Gastrocnemius medialis (tissue), 4 donors: Measurements from ENCODE around the gene THG1L.

Experiments
- CTCF ChIP-seq, 5 experiments: fragments of 450-650 bp in 3 of 5; fragments of 200-600 bp in 2 of 5; sonication (generic) in 2 of 5; IDR thresholded peaks in 4 of 5; conservative IDR thresholded peaks in 1 of 5; 1 replicate in 4 of 5; 2 replicates in 1 of 5; pipeline ENCODE4 v1.5.1; 2016 to 2019; ENCODE audit warnings: antibody characterized with exemption in 5 of 5, mild to moderate bottlenecking in 3 of 5, moderate library complexity in 3 of 5
- POLR2A ChIP-seq, 2 donors: fragments of 450-650 bp; IDR thresholded peaks; one replicate each; pipeline ENCODE4 v1.6.1; 2017; ENCODE audit warnings: antibody characterized with exemption in 2 of 2, mild to moderate bottlenecking in 2 of 2, moderate library complexity in 2 of 2

- TF ChIP-seq CTCF (IDR thresholded peaks at IDR 0.05 in 4 of 5, conservative IDR thresholded peaks at IDR 0.05 in 1 of 5) = no peak
- no peak for TF ChIP-seq POLR2A (IDR thresholded peaks at IDR 0.05)
Measured at GRCh38 chr5:157710882-157711281, 20.3 kb upstream of the THG1L start.
